Progenitor cell of endocrine pancreas (in vitro differentiated cells): ENCODE results near the gene ATRAID. TPM values are rescaled to one million over a fixed set of nuclear protein-coding genes. Genes with fewer than 3 reads are reported as not detected.

ENCODE experiments used
- DNase-seq: peaks from one replicate; pipeline ENCODE4 v3.0.0; 2021; ENCODE audit warnings: low spot score; ENCODE audit not compliant: unreplicated experiment
- H3K27ac Mint-ChIP-seq: 2 replicates; pipeline ENCODE4 v1.8.0; 2021; ENCODE audit warnings: mild to moderate bottlenecking, moderate library complexity, mixed read lengths
- H3K27me3 Mint-ChIP-seq: 2 replicates; pipeline ENCODE4 v1.8.0; 2021; ENCODE audit warnings: mixed read lengths
- H3K36me3 Mint-ChIP-seq: 2 replicates; pipeline ENCODE4 v1.8.0; 2022; ENCODE audit warnings: mixed read lengths; ENCODE audit not compliant: insufficient read depth
- H3K4me1 Mint-ChIP-seq: 2 replicates; pipeline ENCODE4 v1.8.0; 2021; ENCODE audit warnings: low read depth, mixed read lengths
- H3K4me3 Mint-ChIP-seq: 2 replicates; pipeline ENCODE4 v1.8.0; 2021; ENCODE audit warnings: low read depth, mild to moderate bottlenecking, moderate library complexity, mixed read lengths
- H3K9me3 Mint-ChIP-seq: 2 replicates; pipeline ENCODE4 v1.8.0; 2021; ENCODE audit warnings: low read depth, mixed read lengths
- CTCF ChIP-seq: fragments of 200-600 bp; sonication (generic); IDR thresholded peaks from one replicate; pipeline ENCODE4 v1.5.0; 2021; ENCODE audit warnings: antibody characterized with exemption, mild to moderate bottlenecking; ENCODE audit not compliant: unreplicated experiment
- total RNA-seq: library from RNA; stranded (reverse); gene quantifications from 2 replicates; pipeline ENCODE4 v1.2.1, GENCODE V29; 2021

The ATRAID gene
- total RNA-seq, 1 donor from 2014 or later, result 107 TPM

GRCh38 chr2:27222407-27222806 is 10.6 kb downstream of the ATRAID start:
- no peak for TF ChIP-seq CTCF

GRCh38 chr2:27223416-27223815 is 11.6 kb downstream of the ATRAID start:
- no peaks in the 10 kb centered on the region for H3K9me3 Mint-ChIP-seq
- no peak for DNase-seq
- H3K4me1 Mint-ChIP-seq, result peaks cover 1% of the 10 kb centered on the region
- no peaks in the 10 kb centered on the region for H3K27me3 Mint-ChIP-seq
- TF ChIP-seq CTCF, result no peak
- H3K4me3 Mint-ChIP-seq, result no peak overlapping the region
- H3K27ac Mint-ChIP-seq, result peak overlapping the region; percentile 77
- H3K36me3 Mint-ChIP-seq, result peaks cover 33% of the 10 kb centered on the region

More at GRCh38 chr2:27222407-27222806, 10.6 kb downstream of the ATRAID start:
- H3K9me3 Mint-ChIP-seq, result no peaks in the 10 kb centered on the region
- no peak overlapping the region for H3K27ac Mint-ChIP-seq
- H3K4me1 Mint-ChIP-seq, result peaks cover 10% of the 10 kb centered on the region
- no peak overlapping the region for H3K4me3 Mint-ChIP-seq
- peaks cover 35% of the 10 kb centered on the region for H3K36me3 Mint-ChIP-seq
- H3K27me3 Mint-ChIP-seq, result no peaks in the 10 kb centered on the region
- DNase-seq, result no peak

- Mint-ChIP-seq H3K27me3 (no peaks in the 10 kb centered on the region), H3K4me1 (no peaks in the 10 kb centered on the region), H3K4me3 (no peak overlapping the region), H3K36me3 (peaks cover 31% of the 10 kb centered on the region), H3K9me3 (no peaks in the 10 kb centered on the region), H3K27ac (peak overlapping the region; percentile 31)
- no peak for TF ChIP-seq CTCF
- DNase-seq, result no peak
These were observed 13.7 kb downstream of the ATRAID start for GRCh38 chr2:27225526-27225925.

- H3K4me1 Mint-ChIP-seq, result no peaks in the 10 kb centered on the region
- TF ChIP-seq CTCF, result no peak
- no peaks in the 10 kb centered on the region for H3K9me3 Mint-ChIP-seq
- no peak overlapping the region for H3K4me3 Mint-ChIP-seq
- no peak for DNase-seq
- no peak overlapping the region for H3K27ac Mint-ChIP-seq
- H3K36me3 Mint-ChIP-seq, result peaks cover 29% of the 10 kb centered on the region
- H3K27me3 Mint-ChIP-seq, result no peaks in the 10 kb centered on the region
These were observed 15.7 kb downstream of the ATRAID start for GRCh38 chr2:27227501-27227900.

GRCh38 chr2:27231921-27232320 is 20.1 kb downstream of the ATRAID start:
- Mint-ChIP-seq H3K36me3 (peaks cover 35% of the 10 kb centered on the region), H3K4me3 (no peak overlapping the region), H3K9me3 (no peaks in the 10 kb centered on the region), H3K27me3 (no peaks in the 10 kb centered on the region), H3K27ac (no peak overlapping the region), H3K4me1 (no peaks in the 10 kb centered on the region)
- no peak for TF ChIP-seq CTCF
- DNase-seq, result no peak
